ENCODE measurements around the gene FYB1. TPM values are rescaled to one million over a fixed set of nuclear protein-coding genes. Genes with fewer than 3 reads are reported as not detected.
A peak's percentile ranks its signal among the peaks of the same experiment; 100 is the strongest.

FYB1 gene
- total RNA-seq, 1 donor from 2014 or later: 45.0 TPM

- no peak for TF ChIP-seq CTCF (IDR thresholded peaks at IDR 0.05)
- H3K4me1 ChIP-seq: peaks cover 6% of the 10 kb centered on the region
- intact Hi-C loops (cut with DNase I): loop anchor here (10.0 kb wide), 1 partner anchor 89 kb away; no protein-coding TSS in a partner anchor
- H3K27me3 ChIP-seq: peaks cover 5% of the 10 kb centered on the region
- H3K4me3 ChIP-seq: no peak overlapping the region
- ATAC-seq (no peak), DNase-seq (no peak)
- no peak overlapping the region for H3K27ac ChIP-seq
- no peaks in the 10 kb centered on the region for H3K9me3 ChIP-seq
- no peaks in the 10 kb centered on the region for H3K36me3 ChIP-seq
These were observed 135.4 kb downstream of the FYB1 start for GRCh38 chr5:39083968-39084367.

GRCh38 chr5:39082995-39083394 lies 136.4 kb downstream of the FYB1 start:
- intact Hi-C loops (cut with DNase I): loop anchor here (10.0 kb wide), 1 partner anchor 88 kb away; no protein-coding TSS in a partner anchor
- Histone ChIP-seq H3K4me3 (no peak overlapping the region), H3K36me3 (no peaks in the 10 kb centered on the region), H3K27me3 (peaks cover 5% of the 10 kb centered on the region), H3K4me1 (peaks cover 6% of the 10 kb centered on the region), H3K9me3 (no peaks in the 10 kb centered on the region), H3K27ac (no peak overlapping the region)
- DNase-seq: no peak
- no peak for ATAC-seq
- TF ChIP-seq CTCF (IDR thresholded peaks at IDR 0.05): no peak

- TF ChIP-seq CTCF (IDR thresholded peaks at IDR 0.05): peak; percentile 86
- Histone ChIP-seq H3K9me3 (no peaks in the 10 kb centered on the region), H3K4me1 (peaks cover 11% of the 10 kb centered on the region), H3K27ac (no peak overlapping the region), H3K36me3 (no peaks in the 10 kb centered on the region), H3K27me3 (peaks cover 5% of the 10 kb centered on the region), H3K4me3 (no peak overlapping the region)
- ATAC-seq (peak; percentile 99), DNase-seq (no peak)
- intact Hi-C loops (cut with DNase I): loop anchor here (10.0 kb wide), 1 partner anchor 86 kb away; no protein-coding TSS in a partner anchor
These were observed 138.7 kb downstream of the FYB1 start for GRCh38 chr5:39080597-39081204.

- intact Hi-C loops (cut with DNase I): loop anchor here (10.0 kb wide), 1 partner anchor 85 kb away; no protein-coding TSS in a partner anchor
- peaks cover 11% of the 10 kb centered on the region for H3K4me1 ChIP-seq
- no peaks in the 10 kb centered on the region for H3K9me3 ChIP-seq
- DNase-seq: no peak
- ATAC-seq: no peak
- no peaks in the 10 kb centered on the region for H3K36me3 ChIP-seq
- no peak overlapping the region for H3K27ac ChIP-seq
- TF ChIP-seq CTCF (IDR thresholded peaks at IDR 0.05): no peak
- no peak overlapping the region for H3K4me3 ChIP-seq
- H3K27me3 ChIP-seq: peaks cover 5% of the 10 kb centered on the region
These were observed 139.2 kb downstream of the FYB1 start for GRCh38 chr5:39080168-39080567.

- H3K27ac ChIP-seq: no peak overlapping the region
- no peak overlapping the region for H3K4me3 ChIP-seq
- ATAC-seq (no peak), DNase-seq (no peak)
- intact Hi-C loops (cut with DNase I): no loop called here
- H3K36me3 ChIP-seq: no peaks in the 10 kb centered on the region
- no peak for TF ChIP-seq CTCF (IDR thresholded peaks at IDR 0.05)
- no peaks in the 10 kb centered on the region for H3K9me3 ChIP-seq
- H3K4me1 ChIP-seq: peaks cover 11% of the 10 kb centered on the region
- H3K27me3 ChIP-seq: peaks cover 5% of the 10 kb centered on the region
These were observed 140.2 kb downstream of the FYB1 start for GRCh38 chr5:39079147-39079546.
